D721Med (cell line): ENCODE measurements around the gene RNF144A.

Source experiments
- DNase-seq: peaks from one replicate; pipeline ENCODE4 v3.0.0; 2011; ENCODE audit warnings: low spot score; ENCODE audit not compliant: insufficient read length
- FAIRE-seq: peaks from 2 replicates; lab custom pipeline; 2011; peaks lifted over from hg19 to GRCh38; lab: Jason Lieb, UNC
- CTCF ChIP-seq: IDR thresholded peaks from 2 replicates; pipeline ENCODE4 v1.5.1; 2012; ENCODE audit warnings: mild to moderate bottlenecking, control low read depth; ENCODE audit not compliant: insufficient read depth; ENCODE audit errors: missing control alignments

The RNF144A gene

GRCh38 chr2:7070483-7070882, 153.3 kb downstream of the RNF144A start:
- no peak for TF ChIP-seq CTCF
- FAIRE-seq (no peak), DNase-seq (no peak)

- FAIRE-seq (no peak), DNase-seq (no peak)
- TF ChIP-seq CTCF = no peak
Observed at GRCh38 chr2:7071154-7071553, 153.9 kb downstream of the RNF144A start.

- TF ChIP-seq CTCF = no peak
- no peak for FAIRE-seq
- no peak for DNase-seq
Observed at GRCh38 chr2:7071916-7072556, 154.8 kb downstream of the RNF144A start.

GRCh38 chr2:7073901-7074300, 156.7 kb downstream of the RNF144A start:
- no peak for TF ChIP-seq CTCF
- no peak for FAIRE-seq

GRCh38 chr2:7075834-7076233, 158.6 kb downstream of the RNF144A start:
- no peak for FAIRE-seq

More at GRCh38 chr2:7073901-7074300, 156.7 kb downstream of the RNF144A start:
- DNase-seq = no peak

GRCh38 chr2:7077660-7078267, 160.6 kb downstream of the RNF144A start:
- DNase-seq (no peak), FAIRE-seq (no peak)
- no peak for TF ChIP-seq CTCF

More at GRCh38 chr2:7075834-7076233, 158.6 kb downstream of the RNF144A start:
- no peak for TF ChIP-seq CTCF
- DNase-seq = no peak
